Loucy (cell line): ENCODE measurements around the gene KLHL10.

Experiments used
- CTCF ChIP-seq: fragments of 200-600 bp; sonication (generic); conservative IDR thresholded peaks from 2 replicates; pipeline ENCODE4 v1.5.1; 2014; ENCODE audit warnings: mild to moderate bottlenecking, antibody characterized with exemption, low read length
- EZH2phosphoT487 ChIP-seq: fragments of 200-600 bp; IDR thresholded peaks from 2 replicates; pipeline ENCODE4 v1.6.1; 2018; ENCODE audit warnings: antibody characterized with exemption, mild to moderate bottlenecking, moderate library complexity, borderline replicate concordance

DNA sequence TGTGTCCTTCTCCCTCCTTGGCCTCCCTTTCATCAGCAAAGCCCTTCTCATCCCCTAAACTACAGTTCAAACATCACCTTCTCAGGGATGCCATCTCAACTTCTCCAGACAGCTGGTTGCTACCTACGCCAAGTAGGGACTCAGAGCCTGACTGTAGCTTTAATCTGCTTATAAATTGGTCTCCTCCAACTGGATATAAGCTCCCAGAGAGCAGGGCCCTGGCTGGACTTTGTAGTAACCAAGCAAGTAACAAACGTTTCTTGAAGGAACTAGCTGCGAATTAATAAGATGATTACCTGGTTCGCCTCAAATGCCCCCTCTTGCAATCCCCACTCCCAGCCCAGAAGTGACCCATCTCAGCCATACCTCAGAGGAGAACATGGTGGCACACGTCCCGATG, 45.1 kb downstream of the KLHL10 start:
- TF ChIP-seq CTCF (no peak), EZH2phosphoT487 (no peak)
